HEK293T (cell line): ENCODE results near the gene PRKCE.

Experiments used
- CTCF ChIA-PET: fragments of 350-600 bp; formaldehyde crosslinking; extraction: SDS; loops from one replicate; lab custom pipeline; 2021; ENCODE audit warnings: antibody characterized with exemption, inconsistent platforms; lab: Yijun Ruan, JAX
- POLR2A ChIA-PET: fragments of 350-600 bp; formaldehyde crosslinking; extraction: SDS; loops from one replicate; lab custom pipeline; 2020; ENCODE audit warnings: antibody characterized with exemption, inconsistent platforms; lab: Yijun Ruan, JAX
- DNase-seq: peaks from one replicate; pipeline ENCODE4 v3.0.0; 2012; ENCODE audit warnings: mixed read lengths; ENCODE audit errors: extremely low spot score
- ARNT ChIP-seq: fragments of 450-650 bp; IDR thresholded peaks from 2 replicates; pipeline ENCODE4 v1.6.1; 2017; ENCODE audit warnings: mild to moderate bottlenecking
- BHLHE40 ChIP-seq: fragments of 450-650 bp; IDR thresholded peaks from 2 replicates; pipeline ENCODE4 v1.6.1; 2016; ENCODE audit warnings: mild to moderate bottlenecking, moderate library complexity, borderline replicate concordance
- CTBP1 ChIP-seq: fragments of 450-650 bp; IDR thresholded peaks from 2 replicates; pipeline ENCODE4 v1.6.1; 2016; ENCODE audit warnings: borderline replicate concordance
- ELF4 ChIP-seq: fragments of 450-650 bp; IDR thresholded peaks from 2 replicates; pipeline ENCODE4 v1.6.1; 2017; ENCODE audit warnings: antibody characterized with exemption
- FOXA1 ChIP-seq: fragments of 450-650 bp; IDR thresholded peaks from 2 replicates; pipeline ENCODE4 v1.6.1; 2016; ENCODE audit warnings: mild to moderate bottlenecking
- FOXK2 ChIP-seq: fragments of 450-650 bp; IDR thresholded peaks from 2 replicates; pipeline ENCODE4 v1.6.1; 2016; ENCODE audit warnings: mild to moderate bottlenecking
- FOXM1 ChIP-seq: fragments of 450-650 bp; IDR thresholded peaks from 2 replicates; pipeline ENCODE4 v1.6.1; 2017; ENCODE audit warnings: mild to moderate bottlenecking, borderline replicate concordance
- HDGF ChIP-seq: fragments of 450-650 bp; IDR thresholded peaks from 2 replicates; pipeline ENCODE4 v1.6.1; 2017; ENCODE audit warnings: antibody characterized with exemption, borderline replicate concordance
- L3MBTL2 ChIP-seq: fragments of 450-650 bp; conservative IDR thresholded peaks from 2 replicates; pipeline ENCODE4 v1.6.1; 2016; ENCODE audit warnings: mild to moderate bottlenecking
- LEF1 ChIP-seq: fragments of 450-650 bp; IDR thresholded peaks from 2 replicates; pipeline ENCODE4 v1.6.1; 2017; ENCODE audit warnings: mild to moderate bottlenecking, borderline replicate concordance
- NFRKB ChIP-seq: fragments of 450-650 bp; IDR thresholded peaks from 2 replicates; pipeline ENCODE4 v1.6.1; 2016; ENCODE audit warnings: mild to moderate bottlenecking, moderate library complexity
- SP1 ChIP-seq: fragments of 450-650 bp; IDR thresholded peaks from 2 replicates; pipeline ENCODE4 v1.6.1; 2017
- SUZ12 ChIP-seq: fragments of 450-650 bp; IDR thresholded peaks from 2 replicates; pipeline ENCODE4 v1.6.1; 2016; ENCODE audit warnings: mild to moderate bottlenecking
- TARDBP ChIP-seq: fragments of 450-650 bp; IDR thresholded peaks from 2 replicates; pipeline ENCODE4 v1.6.1; 2016
- ZNF384 ChIP-seq: fragments of 450-650 bp; IDR thresholded peaks from 2 replicates; pipeline ENCODE4 v1.6.1; 2016
- TF ChIP-seq, protein P1 (sequence below): fragments of 450-650 bp; IDR thresholded peaks from 2 replicates; pipeline ENCODE4 v1.6.1; 2016

The PRKCE gene

DNA sequence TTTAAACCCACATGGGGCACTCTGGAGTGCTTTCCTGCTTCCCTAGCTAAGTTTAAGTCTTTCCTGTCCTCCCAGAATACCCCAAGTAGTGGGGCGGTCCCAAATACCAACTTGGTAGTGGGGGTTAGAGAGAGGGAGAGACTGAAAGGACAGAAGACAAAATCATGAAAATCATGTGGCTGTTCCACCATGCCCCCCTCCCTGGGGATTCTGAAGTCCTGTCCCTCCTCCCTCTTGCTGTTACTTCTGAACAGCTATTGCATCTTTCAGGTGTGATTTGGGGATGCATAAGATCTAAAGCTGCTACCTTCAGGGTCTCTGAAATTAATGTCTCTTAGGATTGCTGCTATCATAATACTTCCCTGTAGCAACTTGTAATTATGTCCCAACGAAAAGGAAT, 378.9 kb downstream of the PRKCE start:
- DNase-seq: no peak
- ChIA-PET POLR2A (no interaction called here), CTCF (no interaction called here)
- TF ChIP-seq NFRKB (no peak), HDGF (no peak), SUZ12 (no peak)

DNA sequence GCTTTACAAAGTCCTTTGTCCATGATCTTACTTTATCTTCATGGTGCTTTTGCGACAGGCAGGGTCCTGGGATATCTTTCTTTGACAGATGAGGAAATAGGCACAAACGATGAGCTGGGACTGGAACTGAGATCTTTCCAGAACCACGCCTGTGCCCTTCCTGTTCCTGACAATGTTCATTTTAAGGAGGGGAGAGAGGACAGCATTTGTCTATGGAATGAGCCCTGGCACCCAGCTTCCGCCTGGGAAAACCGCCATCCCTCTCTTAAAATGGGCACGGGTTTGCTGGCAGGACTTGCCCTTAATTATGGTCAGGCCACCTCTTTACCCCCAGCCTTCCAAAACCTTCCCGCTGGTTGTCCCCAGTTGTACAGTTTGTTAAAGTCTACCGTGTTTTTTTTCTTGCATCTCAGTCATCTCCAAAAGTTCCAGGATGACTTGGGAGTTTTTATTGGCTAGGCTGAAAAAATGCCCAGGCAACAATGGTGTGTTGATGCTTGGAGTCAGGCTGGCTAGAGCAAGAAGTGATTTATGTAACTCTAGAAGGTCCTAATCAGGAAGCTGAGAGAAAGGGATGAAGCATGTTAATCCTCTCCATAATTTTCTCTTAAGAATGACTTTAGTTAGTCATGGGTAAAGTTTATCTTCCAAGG, 380.8 kb downstream of the PRKCE start:
- POLR2A ChIA-PET: no interaction called here
- no peak for DNase-seq
- CTCF ChIA-PET: no interaction called here
- no peak for TF ChIP-seq BHLHE40
- no peak for TF ChIP-seq L3MBTL2
- no peak for TF ChIP-seq FOXA1
- TF ChIP-seq ZNF384: no peak
- TF ChIP-seq NFRKB: no peak
- TF ChIP-seq ARNT: no peak
- TF ChIP-seq HDGF: no peak
- no peak for TF ChIP-seq TARDBP
- no peak for TF ChIP-seq FOXM1
- no peak for TF ChIP-seq SUZ12
- TF ChIP-seq ELF4: no peak
- TF ChIP-seq LEF1: no peak
- no peak for TF ChIP-seq CTBP1
- no peak for TF ChIP-seq SP1

DNA sequence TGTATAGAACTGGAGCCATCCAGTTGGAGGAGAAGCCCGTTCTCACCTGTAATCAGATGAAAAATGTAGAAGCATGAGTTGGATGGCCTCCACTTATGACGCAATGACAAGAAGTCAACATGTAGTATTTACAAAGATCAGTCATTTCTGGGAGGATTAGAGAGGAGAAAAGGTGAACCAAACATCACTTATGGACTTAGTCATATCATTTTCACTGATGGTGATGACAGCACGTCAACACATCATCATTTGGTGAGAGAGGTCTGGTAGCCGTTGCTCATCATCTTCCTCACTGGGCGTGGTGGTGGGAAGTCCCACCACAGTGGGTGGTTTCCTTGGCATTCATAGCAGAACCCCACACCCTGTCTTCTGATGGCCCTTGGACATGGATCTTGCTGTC, 381.5 kb downstream of the PRKCE start:
- DNase-seq: no peak
- CTCF ChIA-PET: no interaction called here
- POLR2A ChIA-PET: no interaction called here
- TF ChIP-seq HDGF: no peak
- no peak for TF ChIP-seq NFRKB
- TF ChIP-seq, protein P1, sequence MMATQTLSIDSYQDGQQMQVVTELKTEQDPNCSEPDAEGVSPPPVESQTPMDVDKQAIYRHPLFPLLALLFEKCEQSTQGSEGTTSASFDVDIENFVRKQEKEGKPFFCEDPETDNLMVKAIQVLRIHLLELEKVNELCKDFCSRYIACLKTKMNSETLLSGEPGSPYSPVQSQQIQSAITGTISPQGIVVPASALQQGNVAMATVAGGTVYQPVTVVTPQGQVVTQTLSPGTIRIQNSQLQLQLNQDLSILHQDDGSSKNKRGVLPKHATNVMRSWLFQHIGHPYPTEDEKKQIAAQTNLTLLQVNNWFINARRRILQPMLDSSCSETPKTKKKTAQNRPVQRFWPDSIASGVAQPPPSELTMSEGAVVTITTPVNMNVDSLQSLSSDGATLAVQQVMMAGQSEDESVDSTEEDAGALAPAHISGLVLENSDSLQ: no peak
- no peak for TF ChIP-seq TARDBP
- TF ChIP-seq L3MBTL2: no peak
- no peak for TF ChIP-seq FOXA1
- TF ChIP-seq ZNF384: no peak
- TF ChIP-seq SUZ12: no peak
- no peak for TF ChIP-seq CTBP1
- TF ChIP-seq FOXK2: no peak

DNA sequence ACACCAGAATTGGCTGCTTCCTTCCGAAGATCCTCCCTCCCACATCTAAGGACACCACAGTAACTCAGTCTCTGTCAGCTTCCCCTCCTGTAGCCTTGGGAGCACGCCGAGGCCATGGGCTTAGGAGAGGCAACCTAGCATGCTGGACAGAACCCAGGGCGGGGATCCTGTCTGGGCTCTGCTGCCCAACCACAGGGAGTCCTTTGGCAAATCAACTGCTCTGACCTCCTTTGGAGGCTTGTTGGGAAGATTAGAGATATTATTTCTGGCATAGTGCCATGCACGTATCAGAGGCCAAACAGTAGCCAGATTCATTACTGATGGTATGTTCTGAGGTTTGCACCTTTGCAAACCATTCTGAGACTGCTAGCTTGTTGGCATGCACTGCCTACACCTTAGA, 383.1 kb downstream of the PRKCE start:
- peak; percentile 8 for DNase-seq
- ChIA-PET CTCF (no interaction called here), POLR2A (no interaction called here)
- TF ChIP-seq FOXA1 (no peak), ZNF384 (no peak), HDGF (no peak), TARDBP (no peak), ARNT (no peak), BHLHE40 (no peak), CTBP1 (no peak), NFRKB (no peak), SP1 (no peak), FOXM1 (no peak)
- TF ChIP-seq, protein P1: no peak

DNA sequence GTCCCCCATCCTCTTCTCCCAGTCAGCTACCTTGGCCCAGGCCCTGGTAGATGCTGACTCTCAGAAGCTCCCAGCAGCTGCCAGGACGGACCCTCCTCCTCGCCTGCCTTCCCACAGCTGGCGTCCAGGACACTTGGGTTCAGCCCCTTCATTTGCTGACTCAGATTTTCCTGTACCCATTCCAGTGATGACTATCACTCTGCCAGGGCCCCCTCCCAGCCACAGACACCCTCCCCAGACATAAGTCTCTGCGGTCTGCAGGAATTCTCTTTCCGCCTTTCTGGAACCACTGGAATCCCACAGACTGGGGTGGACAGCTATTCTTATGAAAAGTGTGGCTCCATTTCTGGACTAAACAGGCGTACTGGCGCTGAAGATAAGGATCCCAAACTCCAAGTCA, 385.5 kb downstream of the PRKCE start:
- TF ChIP-seq, protein P1: no peak
- no peak for TF ChIP-seq L3MBTL2
- TF ChIP-seq FOXA1: no peak
- no peak for TF ChIP-seq TARDBP
- TF ChIP-seq ELF4: no peak
- TF ChIP-seq LEF1: no peak
- TF ChIP-seq ARNT: no peak
- TF ChIP-seq HDGF: no peak
- TF ChIP-seq CTBP1: no peak
- TF ChIP-seq ZNF384: no peak
- TF ChIP-seq BHLHE40: no peak
- no peak for TF ChIP-seq SUZ12
- no peak for TF ChIP-seq FOXM1
- no peak for TF ChIP-seq FOXK2
- TF ChIP-seq SP1: no peak
- ChIA-PET POLR2A (no interaction called here), CTCF (no interaction called here)
- no peak for DNase-seq

DNA sequence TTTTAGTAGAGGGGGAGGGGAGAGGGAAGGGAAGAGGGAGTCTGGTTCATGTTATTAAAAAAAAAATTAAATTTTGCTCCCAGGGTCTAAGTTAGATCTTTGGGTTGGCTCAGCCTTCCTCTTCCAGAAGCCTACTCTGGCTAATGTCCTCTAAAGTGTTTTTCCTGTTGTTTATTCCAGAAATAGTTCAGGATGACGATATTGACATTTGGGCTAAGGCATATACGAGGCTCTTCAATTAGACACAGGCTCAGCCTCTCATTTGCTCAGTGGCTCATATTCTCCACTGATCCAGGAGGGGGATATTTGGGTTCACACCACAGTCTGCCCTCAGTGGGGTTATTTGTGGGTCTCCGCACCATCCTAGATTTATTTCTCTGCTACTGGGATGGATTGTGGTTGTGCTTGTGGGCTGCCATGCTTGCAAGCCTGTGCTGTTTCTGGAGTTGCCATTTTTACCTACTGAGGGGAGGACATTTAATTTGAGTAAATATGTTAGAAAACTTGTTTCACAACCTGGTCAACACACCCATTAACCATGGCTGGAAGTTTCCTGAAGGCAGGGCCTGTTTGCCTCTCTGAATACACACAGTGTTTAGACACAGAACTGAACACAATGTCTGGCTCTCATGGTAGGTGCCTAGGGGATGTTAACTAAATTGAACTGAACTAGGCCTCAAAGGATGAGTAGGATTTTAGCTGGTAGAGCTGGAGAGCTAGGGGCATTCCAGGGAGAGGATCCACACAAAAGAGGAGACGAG, 388.2 kb downstream of the PRKCE start:
- ChIA-PET CTCF (no interaction called here), POLR2A (no interaction called here)
- TF ChIP-seq FOXA1 (no peak), L3MBTL2 (no peak)
- TF ChIP-seq, protein P1: no peak
- DNase-seq: no peak
